Bone marrow (tissue), 2 donors: Measurements from ENCODE around the gene IFI35.
A peak's percentile ranks its signal among the peaks of the same experiment; 100 is the strongest.
"Not testable (repeated sequence)": the region's sequence is repeated elsewhere in the genome, so short reads cannot be mapped to it uniquely, and the experiment has no call there.

Experiments used
- DNase-seq, 2 donors: peaks; one replicate each; lab custom pipeline; 2025; lab: John Stamatoyannopoulos, UW

The IFI35 gene

DNA sequence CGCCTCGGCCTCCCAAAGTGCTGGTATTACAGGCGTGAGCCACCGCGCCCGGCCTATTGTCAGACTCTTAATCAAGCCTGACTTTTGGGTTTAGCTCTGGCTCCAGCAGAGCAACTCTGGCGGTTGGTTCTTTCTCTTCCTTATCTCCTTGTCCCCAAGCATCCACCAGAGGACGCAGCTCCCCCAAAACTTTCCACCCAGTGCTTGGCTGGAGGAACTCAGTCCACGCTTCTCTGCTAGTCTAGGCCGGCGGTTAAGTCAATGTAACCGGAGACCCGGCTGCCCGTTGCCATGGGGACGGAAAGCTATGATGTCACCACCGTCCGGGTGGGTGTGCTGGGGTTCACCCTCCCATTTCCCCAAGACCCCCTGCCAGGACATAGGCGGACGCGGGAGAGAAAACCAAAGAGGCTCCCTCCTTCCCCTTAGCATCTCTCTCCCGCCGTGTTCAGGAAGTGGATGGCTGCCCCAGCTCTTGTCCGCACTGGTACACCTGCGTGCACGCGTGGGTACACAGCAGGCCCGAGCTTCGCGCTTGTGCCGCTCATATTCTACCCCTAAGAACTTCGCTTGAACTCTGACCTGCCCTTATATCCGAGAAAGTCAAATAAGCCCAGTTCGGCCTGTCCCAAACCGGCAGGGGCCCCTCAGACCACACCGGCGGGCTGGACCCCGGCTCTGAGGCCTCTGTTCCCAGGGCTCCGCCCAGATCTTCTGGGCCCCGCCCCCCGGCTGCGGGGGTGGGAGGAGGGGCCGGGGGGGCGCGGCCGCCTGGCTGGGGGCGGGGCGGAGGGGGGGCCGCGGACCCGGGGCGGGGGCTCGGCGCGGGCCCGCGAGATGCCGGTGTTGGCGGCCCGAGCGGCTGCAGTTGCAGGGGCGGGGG is 18.1 kb downstream of the IFI35 start, which contains the start of gene RND2:
Gene RND2 (plus strand): TSS at position 825 of the 883 bp plus-strand sequence. CDS start 117 bp downstream, outside the sequence.
- DNase-seq = peak; percentile 49 to 84

DNA sequence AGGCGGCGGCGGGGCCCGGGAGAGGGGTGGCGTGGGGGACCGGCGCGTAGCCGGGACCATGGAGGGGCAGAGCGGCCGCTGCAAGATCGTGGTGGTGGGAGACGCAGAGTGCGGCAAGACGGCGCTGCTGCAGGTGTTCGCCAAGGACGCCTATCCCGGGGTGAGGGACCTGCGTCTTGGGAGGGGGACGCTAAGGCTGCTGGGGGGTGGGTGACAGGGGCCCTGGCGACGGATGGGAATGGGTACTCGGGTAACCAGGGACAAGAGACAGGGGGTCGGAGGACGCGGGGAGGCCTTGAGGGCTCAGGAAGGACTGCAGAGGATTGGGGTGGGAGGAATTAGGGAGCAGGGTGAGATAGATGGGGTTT is 18.7 kb downstream of the IFI35 start:
- no peak for DNase-seq

DNA sequence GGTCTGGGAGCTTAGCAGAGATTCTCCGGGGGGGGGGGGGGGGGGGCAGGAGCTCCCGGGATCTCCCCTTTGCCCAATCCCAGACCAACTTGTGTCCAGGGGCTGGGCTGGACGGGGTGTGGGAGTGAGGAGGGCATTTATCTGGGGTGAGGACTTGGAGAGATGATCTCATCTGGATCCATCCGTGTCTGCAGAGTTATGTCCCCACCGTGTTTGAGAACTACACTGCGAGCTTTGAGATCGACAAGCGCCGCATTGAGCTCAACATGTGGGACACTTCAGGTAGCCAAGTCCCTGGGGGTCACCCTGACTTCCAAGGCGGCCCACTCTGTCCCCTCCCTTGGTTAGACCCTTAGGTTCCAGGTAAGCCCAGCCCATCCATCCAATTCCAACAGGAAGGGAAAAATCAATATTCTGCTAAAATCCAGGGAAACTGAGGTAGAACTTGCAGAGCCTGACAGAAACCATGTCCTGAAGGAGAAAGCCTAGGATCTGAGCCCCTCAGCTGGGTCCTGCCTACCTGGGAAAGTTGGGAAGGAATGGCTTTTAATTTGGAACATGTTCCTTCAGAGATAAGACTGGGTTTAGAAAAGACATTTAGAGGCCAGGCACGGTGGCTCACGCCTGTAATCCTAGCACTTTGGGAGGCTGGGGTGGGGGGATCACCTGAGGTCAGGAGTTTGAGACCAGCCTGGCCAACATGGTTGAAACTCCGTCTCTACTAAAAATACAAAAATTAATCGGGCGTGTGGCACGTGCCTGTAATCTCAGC is 19.4 kb downstream of the IFI35 start:
- DNase-seq = no peak

DNA sequence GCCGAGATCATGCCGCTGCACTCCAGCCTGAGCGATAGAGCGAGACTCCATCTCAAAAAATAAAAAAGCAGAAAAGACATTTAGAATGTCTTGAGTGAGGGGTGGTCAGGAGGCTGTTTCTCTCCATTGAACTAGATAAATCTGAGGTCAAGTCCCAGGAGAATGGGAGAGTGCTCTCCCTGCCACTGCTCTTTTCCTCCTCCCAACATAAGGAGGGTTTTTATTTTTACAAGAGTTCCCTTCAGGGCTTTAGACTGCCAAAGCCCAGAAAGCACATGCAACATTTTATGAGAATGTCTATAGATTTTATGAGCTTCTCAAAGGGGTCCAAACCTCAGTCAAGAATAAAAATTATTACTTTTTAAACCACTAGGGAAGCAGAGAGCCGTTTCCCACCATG is 20.0 kb downstream of the IFI35 start:
- no peak for DNase-seq

DNA sequence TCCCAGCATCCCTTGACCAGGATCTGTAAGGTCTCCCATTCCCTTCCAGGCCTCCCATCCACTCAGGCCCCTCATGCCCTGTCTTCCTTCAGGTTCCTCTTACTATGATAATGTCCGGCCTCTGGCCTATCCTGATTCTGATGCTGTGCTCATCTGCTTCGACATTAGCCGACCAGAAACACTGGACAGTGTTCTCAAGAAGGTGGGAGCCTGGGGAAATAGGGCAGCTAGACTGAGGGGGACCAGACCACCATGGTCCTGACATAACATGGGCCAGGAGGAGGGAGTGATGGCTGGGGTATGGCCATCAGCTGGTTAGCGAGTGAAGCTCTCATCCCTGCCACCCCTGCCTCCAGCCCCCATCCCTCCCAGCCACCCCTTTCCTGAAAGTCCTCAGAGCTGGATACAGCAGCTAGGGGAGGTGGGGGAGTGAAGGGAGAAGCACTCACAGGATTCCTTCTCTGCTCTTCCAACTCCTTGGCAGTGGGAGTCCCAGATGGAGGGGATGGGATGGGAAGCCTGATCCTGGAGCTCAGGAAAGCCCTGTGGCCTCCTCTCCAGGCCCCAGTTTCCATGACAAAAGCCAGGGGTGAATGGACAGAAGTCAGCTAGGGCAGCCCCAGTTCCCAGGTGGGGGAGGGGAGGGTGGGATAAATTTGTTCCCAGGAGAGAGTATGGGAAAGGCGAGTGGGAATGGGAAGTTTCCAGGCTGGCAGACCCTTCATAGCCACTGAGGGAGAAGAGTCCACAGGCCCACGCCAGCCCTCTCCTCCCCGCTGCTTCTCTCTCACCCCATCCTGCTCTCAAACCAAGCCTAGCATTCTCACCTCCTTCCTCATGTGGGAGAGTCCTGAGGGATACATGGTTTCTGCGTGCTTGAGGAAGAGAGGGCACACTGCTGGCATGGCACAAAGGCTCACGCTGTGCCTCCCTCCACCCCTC is 20.8 kb downstream of the IFI35 start:
- DNase-seq = no peak

DNA sequence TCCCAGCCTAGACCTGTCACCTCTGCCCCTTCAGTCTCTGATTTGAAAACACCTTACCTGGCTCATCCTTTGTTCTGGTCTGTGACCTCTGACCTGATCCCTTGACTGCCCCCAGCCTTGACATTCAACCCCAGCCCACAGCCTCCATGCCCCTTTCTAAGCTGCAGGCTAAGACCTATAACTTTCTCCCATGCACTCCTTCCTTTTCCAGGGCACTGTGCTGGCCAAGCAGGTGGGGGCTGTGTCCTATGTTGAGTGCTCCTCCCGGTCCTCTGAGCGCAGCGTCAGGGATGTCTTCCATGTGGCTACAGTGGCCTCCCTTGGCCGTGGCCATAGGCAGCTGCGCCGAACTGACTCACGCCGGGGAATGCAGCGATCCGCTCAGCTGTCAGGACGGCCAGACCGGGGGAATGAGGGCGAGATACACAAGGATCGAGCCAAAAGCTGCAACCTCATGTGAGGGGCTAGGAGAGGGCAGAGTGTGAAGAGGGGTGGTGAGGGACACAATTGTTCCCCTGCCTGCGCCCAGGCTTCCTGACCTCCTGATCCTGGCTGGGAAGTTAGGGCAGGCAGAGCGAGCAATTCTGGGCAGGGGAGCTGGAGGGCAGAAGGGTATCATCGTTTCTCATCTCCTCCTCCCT is 21.8 kb downstream of the IFI35 start:
- no peak for DNase-seq

DNA sequence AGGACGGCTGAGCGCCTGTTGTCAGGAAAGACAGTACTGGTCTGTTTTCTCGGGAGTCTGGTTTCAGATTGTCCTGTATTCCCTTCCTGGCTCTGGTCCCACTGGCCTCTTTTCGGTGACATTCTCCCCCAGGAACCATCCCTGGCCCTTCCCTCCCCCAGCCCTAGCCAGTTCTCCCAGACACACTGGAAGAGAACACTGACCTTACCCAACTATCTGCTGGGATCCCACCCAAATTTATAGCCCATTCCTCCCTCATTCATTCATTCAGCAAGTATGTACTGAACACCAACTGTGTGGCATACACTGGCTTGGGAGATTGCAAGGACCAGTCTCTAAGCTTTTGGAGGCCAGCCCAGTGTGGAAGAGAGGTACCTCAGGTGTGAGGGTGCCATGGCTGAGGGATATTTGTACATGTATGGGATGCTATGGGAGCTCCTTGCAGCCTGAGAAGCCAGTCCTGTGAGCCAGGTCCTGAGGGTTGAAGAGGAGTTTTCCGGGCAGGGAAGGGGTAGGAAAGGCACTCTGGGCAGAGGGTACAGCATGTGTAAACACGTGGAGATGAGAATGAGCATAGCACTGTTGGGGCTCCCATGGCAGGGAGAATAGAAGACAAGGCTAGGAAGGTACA is 23.7 kb downstream of the IFI35 start:
- DNase-seq = no peak

DNA sequence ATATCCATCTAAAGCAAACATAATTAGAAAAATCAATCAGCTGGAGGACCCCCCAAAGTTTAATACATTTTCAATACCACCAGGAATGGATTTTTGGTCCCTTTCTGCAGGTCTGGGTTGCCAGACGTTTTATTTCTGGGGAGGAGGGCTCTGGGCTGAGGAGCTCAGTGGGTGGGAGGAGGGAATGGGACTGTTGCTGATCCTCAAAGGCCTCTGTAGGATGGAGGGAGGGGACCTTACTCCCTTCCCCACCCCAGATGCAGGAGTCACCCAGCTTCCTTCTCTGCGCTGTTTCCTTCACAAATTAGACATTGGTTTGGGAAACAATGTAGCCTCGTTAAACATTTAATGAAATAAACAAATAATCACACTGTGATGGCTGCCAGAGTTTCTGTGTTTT is 25.1 kb downstream of the IFI35 start:
- DNase-seq = no peak

DNA sequence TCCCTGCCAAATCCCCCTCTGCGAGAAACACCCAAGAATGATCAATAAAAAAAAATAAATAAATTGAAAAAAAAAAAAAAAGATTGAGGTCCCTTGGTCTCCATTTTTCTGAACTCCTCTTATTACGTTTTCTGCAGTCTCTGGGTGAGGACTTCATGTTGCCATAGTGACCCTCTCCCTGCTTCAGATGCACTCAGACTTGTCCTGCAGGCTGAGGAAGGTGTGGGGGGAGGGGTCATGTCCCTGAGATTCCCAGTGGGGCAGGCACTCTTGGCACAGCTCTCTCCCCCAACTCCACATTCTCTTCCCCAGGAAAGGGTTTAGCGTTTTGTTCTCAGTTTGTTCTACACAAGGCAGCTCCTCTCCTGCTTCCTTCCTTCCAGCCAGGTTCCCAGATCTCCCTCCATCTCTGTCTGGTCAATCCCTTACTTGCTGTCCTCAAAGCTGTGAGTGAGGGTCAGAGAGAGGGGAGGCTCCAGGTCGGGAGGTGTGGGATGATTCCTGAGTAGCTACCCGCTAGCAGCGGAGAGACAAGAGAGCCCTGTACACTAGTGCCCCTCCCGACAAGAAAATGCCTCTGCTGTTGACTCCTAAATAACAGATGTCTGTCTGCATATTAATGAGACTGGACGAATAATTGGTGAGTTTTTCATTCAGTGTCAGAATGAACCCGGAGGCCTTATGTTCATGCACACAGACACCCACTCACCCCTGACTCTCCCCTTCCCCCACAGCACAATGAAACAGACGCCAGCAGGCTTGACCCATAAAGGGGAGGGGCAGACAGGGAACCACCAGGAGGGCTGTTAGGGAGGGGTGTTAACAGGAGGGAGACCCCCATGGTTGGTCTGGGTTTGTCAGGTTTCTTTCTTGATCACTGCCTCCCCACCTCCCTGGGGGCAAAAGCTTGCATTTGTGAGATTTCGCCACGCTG is 27.6 kb downstream of the IFI35 start:
- no peak for DNase-seq

DNA sequence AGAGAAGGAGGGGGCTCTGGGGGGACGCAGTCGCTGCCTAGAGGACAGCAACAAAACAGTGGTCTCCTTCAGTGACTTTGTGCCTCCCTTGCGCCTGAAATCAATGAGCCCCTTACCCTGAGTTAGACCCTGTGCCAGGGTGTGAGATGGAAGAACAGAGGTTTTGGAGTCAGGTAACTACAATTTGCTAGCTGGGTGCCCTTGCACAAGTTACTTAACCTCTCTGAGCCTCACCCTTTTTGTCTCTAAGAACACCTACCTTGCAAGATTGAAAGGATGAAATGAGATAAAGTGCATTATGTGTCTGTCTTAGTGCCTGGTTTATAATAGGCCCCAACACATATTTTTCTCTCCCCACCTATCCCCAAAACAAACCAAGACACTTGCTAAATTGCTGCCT is 28.3 kb downstream of the IFI35 start:
- no peak for DNase-seq

DNA sequence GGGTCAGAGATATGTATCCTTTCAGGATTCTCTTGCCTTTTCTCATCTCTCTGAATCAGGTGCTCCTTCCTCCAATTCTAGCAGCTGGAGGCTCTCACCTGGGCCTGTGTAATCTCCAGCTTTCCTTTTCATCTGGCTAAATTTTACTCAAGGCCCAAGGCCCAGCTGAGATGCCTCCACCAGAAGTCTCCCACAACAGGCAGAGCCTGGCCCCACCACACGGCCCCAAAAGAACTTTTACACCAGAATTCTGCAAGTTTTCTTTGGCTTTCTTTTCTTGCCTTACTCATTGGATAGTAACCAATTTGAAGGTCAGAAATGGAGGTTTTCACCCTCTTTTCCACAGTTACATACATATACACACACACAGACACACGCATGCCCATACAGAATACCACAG is 33.1 kb downstream of the IFI35 start:
- no peak for DNase-seq

DNA sequence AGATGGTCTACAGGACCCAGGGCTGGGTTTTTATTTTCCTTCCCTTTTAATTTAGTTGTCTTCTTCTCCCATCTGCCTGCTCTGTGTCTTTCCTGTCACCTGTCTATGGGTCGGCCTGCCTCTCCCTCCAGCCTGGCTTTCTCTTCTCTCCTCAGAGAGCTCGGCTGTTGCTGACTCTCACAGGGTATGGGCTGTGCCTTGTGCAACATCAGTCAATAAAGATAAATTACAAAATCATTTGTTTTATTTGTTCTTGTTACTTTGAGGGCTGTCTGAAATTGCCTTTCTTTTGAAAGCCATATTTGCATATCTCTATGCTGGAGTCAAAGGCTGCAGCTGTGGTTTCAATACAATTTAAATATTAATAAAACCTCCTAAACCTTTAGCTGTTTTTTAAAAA is 34.1 kb downstream of the IFI35 start:
- DNase-seq = no peak

DNA sequence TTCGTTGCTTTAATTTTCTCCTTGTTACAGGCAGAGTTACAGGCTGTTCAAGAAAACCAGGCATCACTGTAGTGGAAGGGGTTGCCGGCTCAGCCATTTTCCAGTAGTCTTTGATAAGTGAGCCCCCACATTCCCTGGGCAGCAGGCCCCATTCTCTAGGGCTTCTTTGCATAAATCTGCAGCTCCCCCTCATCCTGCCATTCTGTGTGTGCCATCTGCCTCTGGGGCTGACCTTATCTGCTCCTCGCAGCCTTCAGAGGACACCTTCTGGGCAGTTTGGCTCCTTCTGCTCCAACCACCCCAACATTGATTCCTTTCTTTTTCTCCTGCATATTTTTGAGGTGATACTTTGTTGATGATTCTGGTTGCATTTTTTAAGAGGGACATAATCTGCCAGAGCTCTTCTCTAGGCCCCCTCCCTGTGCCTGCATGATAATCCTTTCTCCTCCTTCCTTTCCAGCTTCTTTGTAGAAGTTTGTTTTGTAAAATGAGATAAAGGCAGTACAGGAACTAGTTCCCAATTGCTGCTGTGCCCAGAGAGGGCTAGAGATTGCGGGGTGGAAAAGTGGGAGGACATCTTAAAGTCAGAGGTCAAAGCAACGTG is 35.5 kb downstream of the IFI35 start:
- no peak for DNase-seq

DNA sequence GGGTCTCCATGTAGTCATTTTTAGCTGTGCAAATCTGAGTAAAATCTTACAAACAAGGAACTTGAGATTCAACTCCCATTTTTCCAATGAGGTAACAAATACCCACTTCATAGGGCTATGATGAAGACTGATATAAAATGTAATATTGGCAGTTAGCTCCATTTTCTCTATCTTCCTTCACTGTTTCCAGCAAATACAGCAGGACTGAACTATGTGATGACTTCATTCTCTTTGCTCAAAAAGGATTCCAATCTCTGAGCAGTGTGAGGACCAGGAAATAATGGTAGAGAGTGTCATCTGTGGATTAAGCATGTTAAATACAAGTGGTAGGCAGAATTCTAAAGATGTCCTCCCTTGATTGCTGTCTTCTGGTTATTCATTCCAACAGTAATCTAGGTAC is 36.7 kb downstream of the IFI35 start:
- DNase-seq = no peak

DNA sequence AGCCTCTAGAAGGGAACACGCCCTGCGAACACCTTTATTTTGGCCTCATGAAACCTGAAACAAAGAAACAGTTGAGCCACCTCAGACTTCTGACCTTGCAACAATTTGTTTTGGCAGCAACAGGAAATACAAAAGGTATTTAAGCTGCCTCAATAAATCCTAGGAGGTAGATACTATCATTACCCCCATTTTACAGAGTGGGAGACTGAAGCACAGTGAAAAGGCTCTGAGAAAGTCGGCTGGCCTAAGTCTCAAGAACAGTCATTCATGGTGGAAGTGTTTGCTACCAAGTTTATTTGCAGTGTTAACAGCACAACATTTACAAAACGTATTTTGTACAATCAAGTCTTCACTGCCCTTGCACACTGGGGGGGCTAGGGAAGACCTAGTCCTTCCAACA is 37.4 kb downstream of the IFI35 start:
- DNase-seq = no peak

DNA sequence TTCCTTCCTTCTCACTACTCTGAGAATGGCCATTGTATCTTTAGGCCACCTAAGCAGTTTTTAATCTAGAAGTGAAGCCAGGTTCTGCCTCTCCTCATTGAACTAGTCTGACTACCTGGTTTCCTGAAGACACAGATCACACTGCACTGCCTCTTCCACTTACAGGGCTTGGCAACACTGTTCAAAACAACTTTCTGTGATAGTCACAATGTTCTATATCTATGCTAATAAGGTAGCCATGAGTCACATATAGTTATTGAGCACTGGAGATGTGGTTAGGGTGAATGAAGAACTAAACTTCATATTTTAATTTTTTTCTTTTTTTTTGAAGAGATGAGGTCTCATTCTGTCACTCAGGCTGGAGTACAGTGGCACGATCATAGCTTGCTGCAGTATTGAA is 45.4 kb downstream of the IFI35 start:
- no peak for DNase-seq

DNA sequence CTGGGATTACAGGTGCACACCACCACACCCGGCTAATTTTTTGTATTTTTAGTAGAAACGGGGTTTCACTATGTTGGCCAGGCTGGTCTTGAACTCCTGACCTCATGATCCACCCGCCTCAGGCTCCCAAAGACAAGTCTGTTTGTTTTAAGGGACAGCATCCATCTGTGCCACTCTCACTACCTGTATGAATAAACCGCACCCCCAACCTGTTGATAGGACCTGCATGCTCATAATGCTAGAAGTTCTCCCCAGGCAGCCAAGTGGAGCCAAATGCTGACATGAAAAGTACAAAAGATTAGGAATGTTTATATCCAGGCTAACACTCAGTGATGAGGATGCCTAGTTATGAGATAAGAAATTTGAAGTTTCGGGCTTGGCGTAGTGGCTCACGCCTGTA is 46.4 kb downstream of the IFI35 start:
- not testable (repeated sequence) for DNase-seq

DNA sequence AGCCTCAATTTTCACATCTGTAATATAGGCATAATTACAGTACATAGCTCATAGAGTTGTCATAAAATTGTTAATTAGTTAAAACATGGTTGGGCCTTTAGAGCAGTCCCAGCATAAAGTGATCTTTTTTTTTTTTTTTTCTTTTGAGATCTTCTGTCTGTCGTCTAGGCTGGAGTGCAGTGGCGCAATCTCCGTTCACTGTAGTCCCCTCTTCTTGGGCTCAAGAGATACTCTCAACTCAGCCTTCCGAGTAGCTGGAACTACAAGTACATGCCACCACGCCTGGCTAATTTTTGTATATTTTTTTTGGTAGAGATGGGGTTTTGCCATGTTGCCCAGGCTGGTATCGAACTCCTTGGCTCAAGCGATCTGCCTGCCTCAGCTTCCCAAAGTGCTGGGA is 49.5 kb downstream of the IFI35 start:
- no peak for DNase-seq

DNA sequence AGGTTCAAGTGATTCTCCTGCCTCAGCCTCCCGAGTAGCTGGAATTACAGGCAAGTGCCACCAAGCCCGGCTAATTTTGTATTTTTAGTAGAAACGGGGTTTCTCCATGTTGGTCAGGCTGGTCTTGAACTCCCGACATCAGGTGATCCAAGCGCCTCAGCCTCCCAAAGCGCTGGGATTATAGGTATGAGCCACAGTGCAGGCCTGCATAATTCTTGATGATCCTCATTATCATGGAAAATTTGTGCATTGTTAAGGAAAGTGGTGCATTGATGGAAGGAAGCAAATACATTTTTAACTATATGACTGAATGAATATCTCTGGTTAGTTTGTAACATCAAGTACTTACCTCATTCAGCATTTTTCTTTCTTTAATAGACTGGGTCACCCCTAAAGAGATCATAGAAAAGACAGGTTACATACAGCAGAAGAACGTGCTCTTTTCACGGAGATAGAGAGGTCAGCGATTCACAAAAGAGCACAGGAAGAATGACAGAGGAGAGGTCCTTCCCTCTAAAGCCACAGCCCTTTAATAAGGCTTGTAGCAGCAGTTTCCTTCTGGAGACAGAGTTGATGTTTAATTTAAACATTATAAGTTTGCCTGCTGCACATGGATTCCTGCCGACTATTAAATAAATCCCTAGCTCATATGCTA is 56.5 kb downstream of the IFI35 start:
- DNase-seq = no peak
